GM23248 (cell line): ENCODE data around the gene IRS4.

ENCODE experiments used
- EZH2 ChIP-seq: fragments of 200-600 bp; sonication (generic); IDR thresholded peaks from 2 replicates; pipeline ENCODE4 v1.6.1; 2018; ENCODE audit warnings: antibody characterized with exemption, mild to moderate bottlenecking; ENCODE audit not compliant: insufficient read depth, poor library complexity, severe bottlenecking
- EZH2phosphoT487 ChIP-seq: fragments of 200-600 bp; sonication (generic); IDR thresholded peaks from 2 replicates; pipeline ENCODE4 v1.6.1; 2018; ENCODE audit warnings: antibody characterized with exemption, moderate library complexity, mild to moderate bottlenecking, low read depth; ENCODE audit not compliant: insufficient read depth

DNA sequence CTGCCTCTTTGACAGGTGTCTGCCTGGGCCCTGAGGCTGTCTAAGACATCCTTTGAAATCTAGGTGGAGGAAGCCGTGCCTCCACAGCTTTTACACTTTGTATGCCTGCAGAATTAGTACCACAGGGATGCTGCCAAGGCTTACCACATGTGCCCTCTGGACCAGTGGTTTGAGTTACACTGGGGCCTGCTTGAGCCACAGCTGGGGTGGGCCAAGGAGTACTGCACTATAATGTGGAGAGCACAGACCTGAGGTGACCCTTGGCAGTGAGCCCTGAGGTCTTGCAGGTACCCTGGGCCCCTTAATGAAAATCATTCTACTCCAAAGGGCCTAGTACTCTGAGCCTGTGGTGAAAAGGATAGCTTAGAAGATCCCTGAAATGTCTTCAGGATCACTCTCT is 27.2 kb upstream of the IRS4 start:
- no peak for TF ChIP-seq EZH2
- no peak for TF ChIP-seq EZH2phosphoT487
